Measurements from ENCODE around the gene LYPD3. TPM values are rescaled to one million over a fixed set of nuclear protein-coding genes. Genes with fewer than 3 reads are reported as not detected.
A peak's percentile ranks its signal among the peaks of the same experiment; 100 is the strongest.
"Not testable (repeated sequence)": the region's sequence is repeated elsewhere in the genome, so short reads cannot be mapped to it uniquely, and the experiment has no call there.

The LYPD3 gene
- 2.5 and 3.0 TPM in 2 replicates for total RNA-seq

DNA sequence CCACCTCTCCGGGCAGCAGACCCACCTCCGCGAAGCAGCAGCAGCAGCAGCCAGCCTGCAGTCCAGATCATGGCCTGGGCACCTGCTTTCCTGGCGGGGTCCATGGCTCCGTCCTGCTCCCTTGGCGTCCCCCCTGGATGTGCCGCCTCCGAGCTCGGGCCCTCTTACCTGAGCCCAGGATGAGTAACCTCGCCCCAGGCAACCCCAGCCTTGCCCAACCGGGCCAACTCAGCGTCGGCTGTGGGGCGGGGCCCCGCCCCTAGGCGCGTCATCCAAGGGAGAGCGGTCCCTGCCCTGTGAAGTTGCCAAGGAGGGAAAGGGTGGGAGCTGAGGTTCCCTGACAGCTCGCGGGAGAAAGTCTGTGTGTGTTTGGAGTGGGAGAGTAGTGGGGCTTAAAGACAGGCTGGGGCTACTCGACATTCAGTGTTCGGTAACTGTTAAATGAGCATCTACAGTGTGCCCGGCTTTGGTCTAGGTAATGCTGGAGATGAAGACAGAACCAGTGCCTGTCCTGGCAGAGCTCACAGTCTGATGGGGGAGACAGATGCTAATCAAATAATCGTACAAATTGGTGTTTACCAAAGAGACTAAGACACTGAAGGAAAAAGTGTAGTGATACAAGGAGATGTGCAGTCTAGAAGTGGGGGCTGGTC lies at the start of gene LYPD3:
Gene LYPD3 (minus strand): TSS at position 141 of the 653 bp plus-strand sequence. CDS start 37 bp downstream, at position 104.
- peak within 1 kb of the TSS; percentile 89 for H3K4me3 Mint-ChIP-seq (ENCODE audit: low read depth)
- DNase-seq (ENCODE audit: low spot score), result no peak
- peak within 1 kb of the TSS; percentile 23 for H3K27ac Mint-ChIP-seq
- intact Hi-C loops (cut with micrococcal nuclease), result no loop called here
- H3K9me3 Mint-ChIP-seq, result no peaks in the 10 kb centered on the region
- H3K4me1 Mint-ChIP-seq (ENCODE audit: low read depth), result peaks cover 40% of the 10 kb centered on the region
- H3K27me3 Mint-ChIP-seq (ENCODE audit: low read depth), result no peaks in the 10 kb centered on the region
- no peaks in the 10 kb centered on the region for H3K36me3 Mint-ChIP-seq (ENCODE audit: low read depth)

DNA sequence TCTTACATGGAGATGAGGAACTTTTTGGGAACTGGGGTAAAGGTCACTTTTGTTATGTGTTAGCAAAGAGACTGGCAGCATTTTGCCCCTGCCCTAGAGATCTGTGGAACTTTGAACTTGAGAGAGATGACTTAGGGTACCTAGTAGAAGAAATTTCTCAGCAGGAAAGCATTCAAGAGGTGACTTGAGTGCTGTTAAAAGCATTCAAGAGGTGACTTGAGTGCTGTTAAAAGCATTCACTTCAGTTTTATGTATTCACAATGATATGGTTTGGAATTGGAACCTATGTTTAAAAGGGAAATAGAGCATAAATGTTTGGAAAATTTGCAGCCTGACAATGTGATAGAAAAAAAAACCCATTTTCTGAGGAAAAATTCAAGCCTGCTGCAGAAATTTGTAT lies 47.0 kb upstream of the LYPD3 start:
- intact Hi-C loops (cut with micrococcal nuclease), result not testable (repeated sequence)

DNA sequence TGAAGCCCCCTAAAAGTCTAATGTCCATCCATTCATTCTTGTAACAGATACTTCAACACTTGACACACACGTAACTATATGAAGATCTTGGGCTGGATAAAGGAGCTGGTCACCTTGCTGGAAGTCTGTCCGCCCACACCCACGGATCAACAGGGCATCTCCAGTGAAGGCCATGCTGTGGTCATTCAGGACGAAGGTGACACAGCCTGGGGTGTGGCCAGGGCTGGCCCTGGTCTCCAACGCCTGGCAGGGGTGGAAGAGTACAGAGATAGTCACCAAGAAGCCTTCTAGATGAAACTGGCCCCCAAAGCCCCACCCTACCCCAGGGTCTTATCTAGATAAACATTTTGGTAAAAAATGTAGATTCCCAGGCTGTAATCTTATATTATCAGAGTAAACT lies 45.9 kb upstream of the LYPD3 start:
- Mint-ChIP-seq H3K27me3 (ENCODE audit: low read depth) (no peaks in the 10 kb centered on the region), H3K4me3 (ENCODE audit: low read depth) (no peak overlapping the region), H3K9me3 (no peaks in the 10 kb centered on the region), H3K36me3 (ENCODE audit: low read depth) (peaks cover 53% of the 10 kb centered on the region), H3K4me1 (ENCODE audit: low read depth) (no peaks in the 10 kb centered on the region), H3K27ac (no peak overlapping the region)
- no peak for DNase-seq (ENCODE audit: low spot score)
- intact Hi-C loops (cut with micrococcal nuclease), result no loop called here

More for the DNA sequence above, 47.0 kb upstream of the LYPD3 start:
- H3K4me3 Mint-ChIP-seq (ENCODE audit: low read depth); H3K27ac Mint-ChIP-seq; DNase-seq (ENCODE audit: low spot score); H3K9me3 Mint-ChIP-seq; H3K27me3 Mint-ChIP-seq (ENCODE audit: low read depth); H3K4me1 Mint-ChIP-seq (ENCODE audit: low read depth): not testable (repeated sequence)
- peaks cover 52% of the 10 kb centered on the region for H3K36me3 Mint-ChIP-seq (ENCODE audit: low read depth)

DNA sequence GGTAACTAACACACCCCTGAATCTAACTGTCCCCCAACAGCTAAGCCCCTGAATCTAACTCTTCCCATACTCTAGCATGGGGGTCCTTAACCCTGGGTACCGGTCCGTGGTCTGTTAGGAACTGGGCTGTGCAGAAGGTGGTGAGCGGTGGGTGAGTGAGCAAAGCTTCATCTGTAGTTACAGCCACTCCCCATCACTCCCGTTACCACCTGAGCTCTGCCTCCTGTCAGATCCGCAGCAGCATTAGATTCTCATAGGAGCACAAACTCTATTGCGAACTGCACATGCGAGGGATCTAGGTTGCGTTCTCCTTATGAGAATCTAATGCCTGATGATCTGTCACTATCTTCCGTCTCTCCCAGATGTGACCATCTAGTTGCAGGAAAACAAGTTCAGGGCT lies 45.3 kb upstream of the LYPD3 start:
- Mint-ChIP-seq H3K9me3 (no peaks in the 10 kb centered on the region), H3K4me3 (ENCODE audit: low read depth) (no peak overlapping the region), H3K27me3 (ENCODE audit: low read depth) (no peaks in the 10 kb centered on the region), H3K4me1 (ENCODE audit: low read depth) (peaks cover 5% of the 10 kb centered on the region), H3K27ac (no peak overlapping the region), H3K36me3 (ENCODE audit: low read depth) (peaks cover 56% of the 10 kb centered on the region)
- no peak for DNase-seq (ENCODE audit: low spot score)
- intact Hi-C loops (cut with micrococcal nuclease), result no loop called here

DNA sequence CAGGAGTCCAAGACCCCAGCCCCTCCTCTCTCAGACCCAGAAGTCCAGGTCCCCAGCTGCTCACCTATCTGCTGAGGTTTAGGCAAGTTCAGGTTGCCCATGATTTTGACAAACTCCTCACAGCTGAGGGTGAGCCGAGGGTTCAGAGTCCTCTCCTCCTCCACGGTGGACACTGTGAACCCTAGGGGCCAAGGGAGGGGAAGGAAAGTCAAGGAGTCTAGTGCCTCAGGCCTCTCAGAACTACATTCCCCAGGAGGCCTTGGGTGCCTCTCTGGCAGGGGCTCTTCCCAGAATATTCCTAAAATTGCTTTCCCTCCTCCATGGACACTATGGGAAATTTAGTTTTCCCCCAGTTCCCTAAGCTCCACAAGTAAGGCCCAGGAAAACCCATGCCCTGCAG lies 42.5 kb upstream of the LYPD3 start:
- H3K4me1 Mint-ChIP-seq (ENCODE audit: low read depth), result peaks cover 17% of the 10 kb centered on the region
- no peaks in the 10 kb centered on the region for H3K9me3 Mint-ChIP-seq
- DNase-seq (ENCODE audit: low spot score), result no peak
- intact Hi-C loops (cut with micrococcal nuclease), result no loop called here
- no peaks in the 10 kb centered on the region for H3K27me3 Mint-ChIP-seq (ENCODE audit: low read depth)
- H3K27ac Mint-ChIP-seq, result no peak overlapping the region
- H3K4me3 Mint-ChIP-seq (ENCODE audit: low read depth), result no peak overlapping the region
- peaks cover 51% of the 10 kb centered on the region for H3K36me3 Mint-ChIP-seq (ENCODE audit: low read depth)

DNA sequence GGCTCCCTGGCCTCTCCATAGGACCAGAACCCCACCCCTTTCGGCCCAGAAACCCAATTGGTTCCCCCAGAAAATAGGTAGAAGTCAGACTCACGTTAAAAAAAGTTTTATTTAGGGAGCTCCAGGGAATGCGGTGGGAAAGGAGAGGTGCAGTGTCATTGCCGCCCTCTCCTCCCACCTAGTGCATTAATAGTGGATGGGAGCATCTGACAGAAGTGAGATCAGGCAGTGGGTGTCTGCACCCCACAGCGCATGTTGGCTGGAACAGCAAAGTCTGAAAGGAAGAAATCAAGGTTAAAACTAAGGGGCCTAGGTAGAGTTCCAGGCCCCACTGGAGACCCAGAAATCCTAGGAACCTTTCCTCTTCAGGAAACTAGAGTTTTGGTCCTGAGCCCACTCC lies 41.2 kb upstream of the LYPD3 start:
- intact Hi-C loops (cut with micrococcal nuclease), result no loop called here
- H3K27ac Mint-ChIP-seq, result no peak overlapping the region

DNA sequence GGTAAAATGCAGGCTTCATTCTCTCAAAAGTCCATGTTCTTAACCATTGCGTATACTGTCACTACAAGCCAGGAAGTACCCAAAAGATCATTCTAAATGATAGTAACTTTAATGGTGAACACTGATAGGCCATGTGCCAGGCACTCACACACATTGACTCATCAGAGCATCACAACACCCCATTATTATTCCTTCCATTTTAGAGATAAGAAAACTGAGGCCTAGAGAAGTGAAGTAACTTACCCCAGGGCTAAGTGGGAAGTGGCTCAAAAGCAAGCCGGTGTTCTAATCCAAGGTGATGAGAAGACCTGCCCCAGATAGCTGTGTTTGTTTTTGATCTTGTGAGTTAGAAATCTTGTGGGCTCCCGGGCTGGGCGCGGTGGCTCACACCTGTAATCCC lies 40.5 kb upstream of the LYPD3 start:
- peaks cover 19% of the 10 kb centered on the region for H3K4me1 Mint-ChIP-seq (ENCODE audit: low read depth)
- H3K4me3 Mint-ChIP-seq (ENCODE audit: low read depth), result peak overlapping the region; percentile 42
- H3K9me3 Mint-ChIP-seq, result no peaks in the 10 kb centered on the region
- peaks cover 40% of the 10 kb centered on the region for H3K36me3 Mint-ChIP-seq (ENCODE audit: low read depth)
- intact Hi-C loops (cut with micrococcal nuclease), result no loop called here
- no peak for DNase-seq (ENCODE audit: low spot score)
- H3K27ac Mint-ChIP-seq, result peak overlapping the region; percentile 76
- no peaks in the 10 kb centered on the region for H3K27me3 Mint-ChIP-seq (ENCODE audit: low read depth)

More for the DNA sequence above, 41.2 kb upstream of the LYPD3 start:
- Mint-ChIP-seq H3K27me3 (ENCODE audit: low read depth) (no peaks in the 10 kb centered on the region), H3K9me3 (no peaks in the 10 kb centered on the region), H3K4me3 (ENCODE audit: low read depth) (no peak overlapping the region), H3K36me3 (ENCODE audit: low read depth) (peaks cover 44% of the 10 kb centered on the region), H3K4me1 (ENCODE audit: low read depth) (peaks cover 19% of the 10 kb centered on the region)
- no peak for DNase-seq (ENCODE audit: low spot score)

DNA sequence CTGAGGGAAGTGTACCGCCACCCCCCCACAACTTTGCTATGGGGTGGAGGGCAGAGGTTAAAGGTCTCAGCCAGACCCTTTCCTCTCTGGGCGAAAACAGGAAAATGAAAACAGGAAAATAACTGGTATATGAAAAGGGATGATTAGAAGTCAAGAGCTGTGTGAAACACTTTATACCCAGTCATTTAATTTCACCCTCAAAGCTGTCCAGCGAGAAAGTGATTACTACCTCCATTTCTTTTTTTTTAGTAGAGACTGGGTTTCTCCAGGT lies 39.7 kb upstream of the LYPD3 start:
- peaks cover 20% of the 10 kb centered on the region for H3K4me1 Mint-ChIP-seq (ENCODE audit: low read depth)
- H3K27me3 Mint-ChIP-seq (ENCODE audit: low read depth), result no peaks in the 10 kb centered on the region
- intact Hi-C loops (cut with micrococcal nuclease), result no loop called here

DNA sequence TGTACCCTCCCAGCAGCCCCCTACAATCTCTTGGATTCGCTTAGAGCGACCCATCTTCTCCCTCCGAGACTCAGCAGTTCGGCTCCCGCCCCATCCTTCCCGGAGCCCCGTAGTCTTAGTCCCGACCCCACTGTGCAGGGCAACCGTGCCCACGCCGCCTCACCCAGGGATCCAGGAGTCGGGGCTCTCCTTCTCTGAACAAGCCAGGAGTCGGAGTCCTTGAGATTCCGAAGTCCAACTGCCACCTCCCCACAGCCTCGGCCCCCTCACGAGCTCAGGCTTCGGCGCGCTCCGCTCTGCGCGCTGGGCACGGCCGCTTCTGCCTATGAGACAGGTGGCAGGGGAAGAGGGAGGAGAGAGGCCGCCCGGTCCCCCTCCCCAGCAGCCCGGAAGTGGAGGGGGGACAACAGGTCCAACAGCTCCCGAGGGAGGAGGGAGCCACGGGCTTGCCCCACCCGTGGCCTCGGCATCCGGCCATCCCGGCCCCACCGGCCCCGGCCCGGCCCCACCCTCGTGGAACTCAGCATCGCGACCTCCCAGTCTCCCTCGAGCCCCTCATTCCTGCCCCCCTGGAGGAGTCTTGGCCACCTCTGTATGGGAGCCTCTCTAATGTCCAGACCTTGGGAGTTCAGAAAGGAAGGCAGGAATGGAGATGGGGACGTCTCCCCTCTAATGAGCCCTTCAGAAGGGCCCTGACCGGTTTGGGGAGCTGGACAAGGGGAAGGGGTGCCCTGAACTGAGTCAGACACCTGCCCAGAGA lies 39.2 kb upstream of the LYPD3 start, which contains the start of gene PHLDB3:
Gene PHLDB3 (minus strand): TSS at position 321 of the 760 bp plus-strand sequence. CDS start 628 bp downstream, outside the sequence.
- H3K4me1 Mint-ChIP-seq (ENCODE audit: low read depth), result peaks cover 20% of the 10 kb centered on the region
- no peak for DNase-seq (ENCODE audit: low spot score)
- H3K27me3 Mint-ChIP-seq (ENCODE audit: low read depth), result no peaks in the 10 kb centered on the region
- peak within 1 kb of the TSS; percentile 93 for H3K27ac Mint-ChIP-seq
- H3K36me3 Mint-ChIP-seq (ENCODE audit: low read depth), result peaks cover 32% of the 10 kb centered on the region
- no peaks in the 10 kb centered on the region for H3K9me3 Mint-ChIP-seq
- intact Hi-C loops (cut with micrococcal nuclease), result loop anchor here (1.0 to 5.0 kb wide), 4 partner anchors 29 to 92 kb away; partner anchors contain the start of genes IRGQ and ZNF576
- H3K4me3 Mint-ChIP-seq (ENCODE audit: low read depth), result peak within 1 kb of the TSS; percentile 87

More for the DNA sequence above, 39.7 kb upstream of the LYPD3 start:
- DNase-seq (ENCODE audit: low spot score), result no peak
- Mint-ChIP-seq H3K9me3 (no peaks in the 10 kb centered on the region), H3K36me3 (ENCODE audit: low read depth) (peaks cover 37% of the 10 kb centered on the region), H3K4me3 (ENCODE audit: low read depth) (peak overlapping the region; percentile 48), H3K27ac (peak overlapping the region; percentile 52)

DNA sequence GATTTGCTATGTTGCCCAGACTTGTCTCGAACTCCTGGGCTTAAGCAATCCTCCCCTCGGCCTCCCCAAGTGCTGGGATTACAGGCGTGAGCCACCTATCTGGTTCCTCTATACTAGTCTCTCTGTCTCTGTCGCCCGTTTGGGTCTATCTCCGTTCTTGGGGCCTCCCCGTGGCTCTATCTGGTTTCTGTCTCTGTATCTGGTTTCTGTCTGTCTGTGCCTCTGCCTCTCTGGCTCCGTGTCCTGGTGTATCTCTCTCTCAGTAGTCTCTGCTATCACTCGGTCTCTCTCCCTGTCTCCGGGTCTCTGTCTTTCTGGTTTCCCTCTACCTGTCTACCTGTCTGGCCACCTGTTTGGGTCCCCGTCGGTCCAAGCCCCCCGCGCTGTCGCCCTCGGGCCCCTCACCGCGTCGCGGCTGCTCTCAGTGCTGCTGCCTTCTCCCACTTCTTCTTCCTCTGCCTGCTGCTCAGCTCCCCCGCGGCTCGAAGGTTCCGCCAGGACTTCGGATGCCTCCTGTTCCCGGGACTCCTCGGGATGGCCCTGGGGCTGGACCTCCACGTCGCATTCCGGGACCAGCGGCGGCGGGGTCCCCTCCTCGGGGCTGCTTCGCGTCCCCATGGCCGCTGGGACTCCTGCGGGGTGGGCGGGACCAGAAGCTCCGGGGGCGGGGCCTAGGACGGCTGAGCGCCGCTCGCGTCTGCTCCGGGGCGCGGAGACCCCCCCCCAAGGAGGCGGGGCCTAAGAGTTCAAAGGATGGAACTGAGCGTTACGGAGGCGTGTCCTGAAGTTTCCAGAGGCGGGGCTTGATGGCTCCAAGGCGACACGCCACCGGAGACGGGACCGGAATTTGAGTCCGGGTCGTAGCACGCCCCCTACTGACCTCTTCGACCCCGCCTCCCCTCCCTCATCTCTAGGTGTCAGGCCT lies 38.4 kb upstream of the LYPD3 start:
- Mint-ChIP-seq H3K27me3 (ENCODE audit: low read depth) (no peaks in the 10 kb centered on the region), H3K36me3 (ENCODE audit: low read depth) (peaks cover 35% of the 10 kb centered on the region), H3K4me3 (ENCODE audit: low read depth) (peak overlapping the region; percentile 87), H3K9me3 (no peaks in the 10 kb centered on the region), H3K27ac (peak overlapping the region; percentile 93), H3K4me1 (ENCODE audit: low read depth) (peaks cover 20% of the 10 kb centered on the region)
- DNase-seq (ENCODE audit: low spot score), result peak; percentile 96
- intact Hi-C loops (cut with micrococcal nuclease), result loop anchor here (1.0 to 5.0 kb wide), 4 partner anchors 28 to 93 kb away; partner anchors contain the start of genes IRGQ and ZNF576

DNA sequence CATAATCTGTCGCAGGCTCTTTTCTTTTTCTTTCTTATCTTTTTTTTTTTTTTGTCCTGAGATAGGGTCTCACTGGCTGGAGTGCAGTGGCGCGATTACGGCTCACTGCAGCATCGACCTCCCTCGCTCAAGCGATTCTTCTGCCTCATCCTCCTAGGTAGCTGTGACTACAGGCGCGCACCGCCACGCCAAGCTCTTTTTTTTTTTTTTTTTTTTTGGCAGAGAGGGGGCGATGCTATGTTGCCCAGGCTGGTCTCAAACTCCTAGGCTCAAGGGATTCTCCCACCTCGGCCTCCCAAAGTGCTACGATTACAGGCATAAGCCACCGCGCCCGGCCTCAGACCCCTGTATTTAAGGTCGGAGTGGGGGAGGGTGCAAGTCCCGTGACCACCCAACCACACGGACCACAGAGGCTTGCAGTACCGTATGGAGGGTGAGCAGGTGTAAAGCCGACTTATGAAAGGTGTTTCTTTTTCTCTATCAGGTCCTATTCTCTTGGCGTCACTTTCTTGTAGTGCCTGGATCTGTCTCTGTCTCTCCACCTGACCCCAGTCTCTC lies 37.1 kb upstream of the LYPD3 start:
- intact Hi-C loops (cut with micrococcal nuclease), result loop anchor here (5.0 kb wide), 1 partner anchor 55 kb away; no protein-coding TSS in a partner anchor
- Mint-ChIP-seq H3K36me3 (ENCODE audit: low read depth) (peaks cover 32% of the 10 kb centered on the region), H3K4me3 (ENCODE audit: low read depth) (no peak overlapping the region), H3K4me1 (ENCODE audit: low read depth) (peaks cover 20% of the 10 kb centered on the region), H3K27me3 (ENCODE audit: low read depth) (no peaks in the 10 kb centered on the region), H3K27ac (no peak overlapping the region), H3K9me3 (no peaks in the 10 kb centered on the region)
- no peak for DNase-seq (ENCODE audit: low spot score)

All from activated T-helper 2 cell treated with anti-CD3 and anti-CD28 coated beads, Interferon-gamma antibody, Interleukin-2, Interleukin-4, amounts not matched to agents 10 μg/mL and 5 μg/mL and 100 μg/mL, durations not matched to agents 14 hours and 24 hours and 36 hours (primary cell).